HEK293 (cell line): ENCODE results near the gene WRAP53.

Experiments
- HOXD13 ChIP-seq: sonication (generic); formaldehyde crosslinking; IDR thresholded peaks from 2 replicates; pipeline ENCODE4 v1.8.0; 2022; ENCODE audit warnings: missing genetic modification reagents, borderline replicate concordance
- REPIN1 ChIP-seq: fragments of 450-650 bp; formaldehyde crosslinking; IDR thresholded peaks from 2 replicates; pipeline ENCODE4 v1.5.1; 2017; ENCODE audit warnings: missing biosample characterization, missing genetic modification characterization, low read depth
- SP3 ChIP-seq: fragments of 450-650 bp; formaldehyde crosslinking; IDR thresholded peaks from 2 replicates; pipeline ENCODE4 v1.5.1; 2016; ENCODE audit warnings: missing biosample characterization, missing genetic modification characterization
- ZBTB7A ChIP-seq: fragments of 450-650 bp; formaldehyde crosslinking; IDR thresholded peaks from 2 replicates; pipeline ENCODE4 v1.5.1; 2016; ENCODE audit warnings: low read depth, missing biosample characterization, missing genetic modification characterization
- ZNF133 ChIP-seq: fragments of 450-650 bp; formaldehyde crosslinking; IDR thresholded peaks from 2 replicates; pipeline ENCODE4 v1.5.1; 2016; ENCODE audit warnings: missing biosample characterization, missing genetic modification characterization
- ZNF16 ChIP-seq: fragments of 450-650 bp; formaldehyde crosslinking; IDR thresholded peaks from 2 replicates; pipeline ENCODE4 v1.5.1; 2016; ENCODE audit warnings: low read depth, missing biosample characterization, missing genetic modification characterization
- ZNF266 ChIP-seq: fragments of 450-650 bp; formaldehyde crosslinking; IDR thresholded peaks from 2 replicates; pipeline ENCODE4 v1.5.1; 2016; ENCODE audit warnings: missing biosample characterization, missing genetic modification characterization, low read depth
- ZNF544 ChIP-seq: fragments of 450-650 bp; formaldehyde crosslinking; IDR thresholded peaks from 2 replicates; pipeline ENCODE4 v1.5.0; 2017; ENCODE audit warnings: missing biosample characterization, missing genetic modification characterization
- TF ChIP-seq, protein P1 (sequence below): fragments of 450-650 bp; formaldehyde crosslinking; IDR thresholded peaks from 2 replicates; pipeline ENCODE4 v1.5.1; 2016; ENCODE audit warnings: missing biosample characterization, missing genetic modification characterization
- TF ChIP-seq, protein P2 (sequence below): fragments of 450-650 bp; formaldehyde crosslinking; IDR thresholded peaks from 2 replicates; pipeline ENCODE4 v1.5.1; 2016; ENCODE audit warnings: missing biosample characterization, missing genetic modification characterization
- TF ChIP-seq, protein P3 (sequence below): fragments of 450-650 bp; formaldehyde crosslinking; IDR thresholded peaks from 2 replicates; pipeline ENCODE4 v1.5.1; 2016; ENCODE audit warnings: missing biosample characterization, missing genetic modification characterization
- TF ChIP-seq, protein P4 (sequence below): fragments of 450-650 bp; formaldehyde crosslinking; IDR thresholded peaks from 2 replicates; pipeline ENCODE4 v1.5.1; 2016; ENCODE audit warnings: missing biosample characterization, missing genetic modification characterization

DNA sequence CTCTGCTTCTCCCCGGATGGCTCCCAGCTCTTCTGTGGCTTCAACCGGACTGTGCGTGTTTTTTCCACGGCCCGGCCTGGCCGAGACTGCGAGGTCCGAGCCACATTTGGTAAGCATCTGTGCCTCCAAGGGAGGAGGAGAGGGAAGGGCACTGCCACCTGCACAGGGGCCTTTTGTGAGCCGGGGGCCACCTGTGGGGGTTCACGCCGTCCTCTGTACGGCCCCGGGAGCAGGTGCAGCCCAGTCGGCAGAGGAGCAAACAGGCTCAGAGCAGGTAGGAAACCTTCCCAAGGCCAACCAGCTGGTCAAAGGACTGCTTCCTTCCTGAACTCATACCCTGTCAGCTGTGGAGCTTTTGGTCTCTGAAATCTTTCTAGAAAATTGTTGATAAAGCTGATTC lies 13.4 kb downstream of the WRAP53 start:
- no peak for TF ChIP-seq HOXD13 (CRISPR knock-in tag)
- TF ChIP-seq, protein P1, sequence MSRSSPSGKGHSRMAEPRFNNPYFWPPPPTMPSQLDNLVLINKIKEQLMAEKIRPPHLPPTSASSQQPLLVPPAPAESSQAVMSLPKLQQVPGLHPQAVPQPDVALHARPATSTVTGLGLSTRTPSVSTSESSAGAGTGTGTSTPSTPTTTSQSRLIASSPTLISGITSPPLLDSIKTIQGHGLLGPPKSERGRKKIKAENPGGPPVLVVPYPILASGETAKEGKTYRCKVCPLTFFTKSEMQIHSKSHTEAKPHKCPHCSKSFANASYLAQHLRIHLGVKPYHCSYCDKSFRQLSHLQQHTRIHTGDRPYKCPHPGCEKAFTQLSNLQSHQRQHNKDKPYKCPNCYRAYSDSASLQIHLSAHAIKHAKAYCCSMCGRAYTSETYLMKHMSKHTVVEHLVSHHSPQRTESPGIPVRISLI = no peak
- TF ChIP-seq ZNF544 (tag by site-specific recombination) = no peak
- TF ChIP-seq, protein P2, sequence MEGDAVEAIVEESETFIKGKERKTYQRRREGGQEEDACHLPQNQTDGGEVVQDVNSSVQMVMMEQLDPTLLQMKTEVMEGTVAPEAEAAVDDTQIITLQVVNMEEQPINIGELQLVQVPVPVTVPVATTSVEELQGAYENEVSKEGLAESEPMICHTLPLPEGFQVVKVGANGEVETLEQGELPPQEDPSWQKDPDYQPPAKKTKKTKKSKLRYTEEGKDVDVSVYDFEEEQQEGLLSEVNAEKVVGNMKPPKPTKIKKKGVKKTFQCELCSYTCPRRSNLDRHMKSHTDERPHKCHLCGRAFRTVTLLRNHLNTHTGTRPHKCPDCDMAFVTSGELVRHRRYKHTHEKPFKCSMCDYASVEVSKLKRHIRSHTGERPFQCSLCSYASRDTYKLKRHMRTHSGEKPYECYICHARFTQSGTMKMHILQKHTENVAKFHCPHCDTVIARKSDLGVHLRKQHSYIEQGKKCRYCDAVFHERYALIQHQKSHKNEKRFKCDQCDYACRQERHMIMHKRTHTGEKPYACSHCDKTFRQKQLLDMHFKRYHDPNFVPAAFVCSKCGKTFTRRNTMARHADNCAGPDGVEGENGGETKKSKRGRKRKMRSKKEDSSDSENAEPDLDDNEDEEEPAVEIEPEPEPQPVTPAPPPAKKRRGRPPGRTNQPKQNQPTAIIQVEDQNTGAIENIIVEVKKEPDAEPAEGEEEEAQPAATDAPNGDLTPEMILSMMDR = no peak
- no peak for TF ChIP-seq REPIN1
- TF ChIP-seq ZNF16 (tag by site-specific recombination) = no peak
- TF ChIP-seq ZBTB7A (tag by site-specific recombination) = no peak
- no peak for TF ChIP-seq SP3 (tag by site-specific recombination)
- TF ChIP-seq ZNF133 (tag by site-specific recombination) = no peak
- TF ChIP-seq ZNF266 = no peak
- TF ChIP-seq, protein P3, sequence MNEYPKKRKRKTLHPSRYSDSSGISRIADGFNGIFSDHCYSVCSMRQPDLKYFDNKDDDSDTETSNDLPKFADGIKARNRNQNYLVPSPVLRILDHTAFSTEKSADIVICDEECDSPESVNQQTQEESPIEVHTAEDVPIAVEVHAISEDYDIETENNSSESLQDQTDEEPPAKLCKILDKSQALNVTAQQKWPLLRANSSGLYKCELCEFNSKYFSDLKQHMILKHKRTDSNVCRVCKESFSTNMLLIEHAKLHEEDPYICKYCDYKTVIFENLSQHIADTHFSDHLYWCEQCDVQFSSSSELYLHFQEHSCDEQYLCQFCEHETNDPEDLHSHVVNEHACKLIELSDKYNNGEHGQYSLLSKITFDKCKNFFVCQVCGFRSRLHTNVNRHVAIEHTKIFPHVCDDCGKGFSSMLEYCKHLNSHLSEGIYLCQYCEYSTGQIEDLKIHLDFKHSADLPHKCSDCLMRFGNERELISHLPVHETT (tag by site-specific recombination) = no peak
- TF ChIP-seq, protein P4, sequence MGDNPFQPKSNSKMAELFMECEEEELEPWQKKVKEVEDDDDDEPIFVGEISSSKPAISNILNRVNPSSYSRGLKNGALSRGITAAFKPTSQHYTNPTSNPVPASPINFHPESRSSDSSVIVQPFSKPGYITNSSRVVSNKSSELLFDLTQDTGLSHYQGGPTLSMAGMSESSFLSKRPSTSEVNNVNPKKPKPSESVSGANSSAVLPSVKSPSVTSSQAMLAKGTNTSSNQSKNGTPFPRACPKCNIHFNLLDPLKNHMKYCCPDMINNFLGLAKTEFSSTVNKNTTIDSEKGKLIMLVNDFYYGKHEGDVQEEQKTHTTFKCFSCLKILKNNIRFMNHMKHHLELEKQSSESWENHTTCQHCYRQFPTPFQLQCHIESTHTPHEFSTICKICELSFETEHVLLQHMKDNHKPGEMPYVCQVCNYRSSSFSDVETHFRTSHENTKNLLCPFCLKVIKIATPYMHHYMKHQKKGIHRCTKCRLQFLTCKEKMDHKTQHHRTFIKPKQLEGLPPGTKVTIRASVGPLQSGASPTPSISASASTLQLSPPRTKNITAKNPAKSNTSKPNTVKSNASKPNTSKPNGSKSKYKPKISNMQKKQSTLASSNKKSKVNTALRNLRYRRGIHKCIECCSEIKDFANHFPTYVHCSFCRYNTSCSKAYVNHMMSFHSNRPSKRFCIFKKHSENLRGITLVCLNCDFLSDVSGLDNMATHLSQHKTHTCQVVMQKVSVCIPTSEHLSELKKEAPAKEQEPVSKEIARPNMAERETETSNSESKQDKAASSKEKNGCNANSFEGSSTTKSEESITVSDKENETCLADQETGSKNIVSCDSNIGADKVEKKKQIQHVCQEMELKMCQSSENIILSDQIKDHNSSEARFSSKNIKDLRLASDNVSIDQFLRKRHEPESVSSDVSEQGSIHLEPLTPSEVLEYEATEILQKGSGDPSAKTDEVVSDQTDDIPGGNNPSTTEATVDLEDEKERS (tag by site-specific recombination) = no peak
